ENCODE measurements around the gene TNS4. TPM values are rescaled to one million over a fixed set of nuclear protein-coding genes. Genes with fewer than 3 reads are reported as not detected.
A peak's percentile ranks its signal among the peaks of the same experiment; 100 is the strongest.

TNS4 gene
- total and polyA plus RNA-seq, 9 of the 15 experiments (the other 6 are each of a cell fraction or from before 2014, with no cell fraction given), result 0.04 to 0.73 (median 0.24) TPM; not detected in 1

- no peak for TF ChIP-seq ZBTB11 (CRISPR knock-in tag; IDR thresholded peaks at IDR 0.05)
- no peak for TF ChIP-seq MYBL2 (IDR thresholded peaks at IDR 0.05; ENCODE audit: low read depth)
- TF ChIP-seq MYBL2 (CRISPR knock-in tag; IDR thresholded peaks at IDR 0.05; ENCODE audit: borderline replicate concordance), result no peak
- TF ChIP-seq SRF (CRISPR knock-in tag; IDR thresholded peaks at IDR 0.05), result peak in 1 of 2 experiments; percentile 75; a peak in 2 of 4 replicates
- TF ChIP-seq ZNF253 (CRISPR knock-in tag; conservative IDR thresholded peaks at IDR 0.05), result no peak
- no peak for TF ChIP-seq HNRNPL (IDR thresholded peaks at IDR 0.05; ENCODE audit: low read depth, low read length)
- no peak for TF ChIP-seq MEIS2 (IDR thresholded peaks at IDR 0.05; ENCODE audit: partially characterized antibody)
- no peak for TF ChIP-seq JUN (IDR thresholded peaks at IDR 0.05; ENCODE audit: borderline replicate concordance, low read depth, low read length)
- no peak for TF ChIP-seq JUN (CRISPR knock-in tag; IDR thresholded peaks at IDR 0.05; ENCODE audit: borderline replicate concordance)
- TF ChIP-seq XRCC5 (IDR thresholded peaks at IDR 0.05; ENCODE audit: low read depth, low read length), result no peak
- TF ChIP-seq ATF7 (IDR thresholded peaks at IDR 0.05), result no peak
- 0 out of 2 replicates have a peak, but pooled peaks have one; percentile 10 for TF ChIP-seq MECOM (CRISPR knock-in tag; IDR thresholded peaks at IDR 0.05)
- no peak for TF ChIP-seq CBX3 (IDR thresholded peaks at IDR 0.05; ENCODE audit: borderline replicate concordance in 1 of 2, low read length in 2 of 2)
- TF ChIP-seq RREB1 (CRISPR knock-in tag; IDR thresholded peaks at IDR 0.05), result no peak
- TF ChIP-seq STAG1 (CRISPR knock-in tag; IDR thresholded peaks at IDR 0.05; ENCODE audit: borderline replicate concordance), result no peak
- no peak for TF ChIP-seq HNRNPK (IDR thresholded peaks at IDR 0.05; ENCODE audit: low read depth, low read length, poor library complexity, severe bottlenecking)
- TF ChIP-seq HDAC8 (tag; IDR thresholded peaks at IDR 0.05), result no peak
These were observed 1.8 kb downstream of the TNS4 start (continued) for GRCh38 chr17:40499551-40500189.

Measured in K562 (cell line).